RCC 7860 (cell line): ENCODE data around the gene TOGARAM1.
A peak's percentile ranks its signal among the peaks of the same experiment; 100 is the strongest.

ENCODE experiments used
- DNase-seq: peaks from one replicate; pipeline ENCODE4 v3.0.0-alpha.2; 2015; ENCODE audit warnings: low spot score
- FAIRE-seq: peaks from 2 replicates; lab custom pipeline; 2012; peaks lifted over from hg19 to GRCh38; lab: Jason Lieb, UNC

Gene TOGARAM1

GRCh38 chr14:44961151-44961553 lies 838 bp upstream of the TOGARAM1 start:
- FAIRE-seq (no peak), DNase-seq (no peak)

GRCh38 chr14:44962334-44963043 lies 499 bp downstream of the TOGARAM1 start:
- FAIRE-seq (no peak), DNase-seq (no peak)

DNA sequence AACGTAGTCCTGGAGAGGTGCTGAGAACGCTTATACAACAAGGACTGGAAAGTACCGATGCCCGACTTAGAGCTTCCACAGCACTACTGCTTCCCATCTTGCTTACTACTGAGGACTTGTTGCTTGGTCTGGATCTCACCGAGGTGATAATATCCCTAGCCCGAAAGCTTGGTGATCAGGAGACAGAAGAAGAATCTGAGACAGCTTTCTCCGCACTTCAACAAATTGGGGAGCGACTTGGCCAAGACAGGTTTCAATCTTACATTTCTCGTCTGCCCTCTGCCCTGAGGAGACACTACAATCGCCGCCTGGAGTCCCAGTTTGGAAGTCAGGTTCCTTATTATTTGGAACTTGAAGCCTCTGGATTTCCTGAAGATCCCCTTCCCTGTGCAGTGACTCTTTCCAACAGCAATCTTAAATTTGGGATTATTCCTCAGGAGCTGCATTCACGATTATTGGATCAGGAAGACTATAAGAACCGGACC lies 1.1 kb downstream of the TOGARAM1 start:
- FAIRE-seq = no peak
- no peak for DNase-seq

DNA sequence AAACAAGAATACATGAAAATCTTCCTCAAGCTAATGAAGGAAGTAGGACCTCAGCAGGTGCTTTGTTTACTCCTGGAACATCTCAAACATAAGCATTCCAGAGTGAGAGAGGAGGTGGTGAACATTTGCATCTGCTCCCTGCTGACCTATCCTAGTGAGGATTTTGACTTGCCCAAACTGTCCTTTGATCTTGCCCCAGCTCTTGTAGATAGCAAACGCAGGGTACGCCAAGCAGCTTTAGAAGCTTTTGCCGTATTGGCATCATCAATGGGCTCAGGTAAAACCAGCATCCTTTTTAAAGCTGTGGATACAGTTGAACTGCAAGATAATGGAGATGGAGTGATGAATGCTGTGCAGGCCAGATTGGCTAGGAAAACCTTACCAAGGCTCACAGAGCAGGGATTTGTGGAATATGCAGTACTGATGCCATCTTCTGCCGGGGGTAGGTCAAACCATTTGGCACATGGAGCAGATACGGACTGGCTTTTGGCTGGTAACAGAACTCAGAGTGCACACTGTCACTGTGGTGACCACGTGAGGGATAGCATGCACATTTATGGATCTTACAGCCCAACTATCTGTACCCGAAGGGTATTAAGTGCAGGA lies 1.9 kb downstream of the TOGARAM1 start:
- DNase-seq = no peak
- FAIRE-seq = no peak

DNA sequence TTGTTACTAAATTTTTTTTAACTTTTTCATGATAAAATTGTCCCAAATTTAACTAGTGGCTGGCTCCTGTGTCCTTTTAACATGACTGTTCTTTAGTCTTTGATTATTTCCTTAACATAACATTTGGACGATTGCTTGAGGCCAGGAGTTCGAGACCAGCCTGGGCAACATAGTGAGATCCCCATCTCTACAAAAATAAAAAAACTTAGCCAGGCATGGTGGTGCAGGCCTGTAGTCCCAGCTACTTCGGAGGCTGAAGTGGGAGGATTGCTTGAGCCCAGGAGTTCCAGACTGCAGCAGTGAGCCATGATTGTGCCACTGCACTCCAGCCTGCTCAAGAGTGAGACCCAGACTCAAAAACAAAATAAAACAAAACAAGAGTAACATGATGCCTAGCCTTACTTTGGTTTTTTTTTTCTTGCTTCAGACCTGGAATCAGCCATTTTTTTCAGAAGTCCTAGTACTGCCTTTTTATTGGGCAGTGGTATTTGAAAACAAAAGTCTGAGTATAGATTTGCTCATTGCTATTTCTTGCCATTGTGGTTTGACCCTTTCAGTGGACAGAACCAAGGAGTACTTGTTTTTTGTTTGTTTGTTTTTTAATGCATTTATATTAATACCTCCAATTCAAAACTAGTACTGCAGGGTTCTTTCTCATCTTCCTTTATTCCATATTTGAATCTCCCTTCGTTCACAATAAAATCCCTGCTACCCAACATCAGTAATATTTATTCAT lies 4.8 kb downstream of the TOGARAM1 start:
- DNase-seq (no peak), FAIRE-seq (no peak)

GRCh38 chr14:44968714-44969113 lies 6.7 kb downstream of the TOGARAM1 start:
- DNase-seq (no peak), FAIRE-seq (no peak)

DNA sequence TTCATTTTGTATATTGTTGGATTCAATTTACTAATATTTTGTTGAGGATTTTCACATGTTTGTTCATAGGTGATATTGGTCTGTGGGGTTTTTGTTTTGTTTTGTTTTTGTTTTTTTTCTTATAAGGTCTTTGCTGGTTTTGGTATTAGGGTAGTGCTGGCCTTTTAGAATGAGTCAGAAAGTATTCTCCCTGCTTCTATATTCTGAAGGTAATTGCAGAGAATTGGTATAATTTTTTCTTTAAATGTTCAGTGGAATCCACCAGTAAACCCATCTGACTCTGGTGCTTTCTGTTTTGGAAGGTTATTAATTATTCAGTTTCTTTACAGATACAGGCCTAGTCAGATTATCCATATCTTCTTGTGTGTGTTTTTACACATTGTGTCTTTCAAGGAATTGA lies 8.9 kb downstream of the TOGARAM1 start:
- FAIRE-seq = no peak
- DNase-seq = no peak

GRCh38 chr14:44971459-44971858 lies 9.5 kb downstream of the TOGARAM1 start:
- DNase-seq = no peak
- FAIRE-seq = no peak

DNA sequence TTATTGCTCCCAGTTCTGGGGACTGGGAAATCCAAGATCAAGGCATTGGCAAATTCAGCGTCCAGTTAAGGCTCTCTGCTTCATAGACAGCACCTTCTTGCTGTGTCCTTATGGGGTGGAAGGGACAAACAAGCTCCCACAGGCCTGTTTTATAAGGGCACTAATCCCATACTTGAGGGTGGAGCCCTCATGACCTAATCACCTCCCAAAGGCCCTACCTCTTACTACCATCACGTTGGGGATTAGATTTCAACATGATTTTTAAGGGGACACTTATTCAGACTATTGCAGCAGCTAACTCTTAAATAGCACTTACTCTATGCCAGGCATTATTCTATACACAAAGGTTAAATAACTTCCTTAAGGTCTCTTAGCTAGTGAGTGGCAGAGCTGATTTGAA lies 17.3 kb downstream of the TOGARAM1 start:
- FAIRE-seq (no peak), DNase-seq (no peak)

DNA sequence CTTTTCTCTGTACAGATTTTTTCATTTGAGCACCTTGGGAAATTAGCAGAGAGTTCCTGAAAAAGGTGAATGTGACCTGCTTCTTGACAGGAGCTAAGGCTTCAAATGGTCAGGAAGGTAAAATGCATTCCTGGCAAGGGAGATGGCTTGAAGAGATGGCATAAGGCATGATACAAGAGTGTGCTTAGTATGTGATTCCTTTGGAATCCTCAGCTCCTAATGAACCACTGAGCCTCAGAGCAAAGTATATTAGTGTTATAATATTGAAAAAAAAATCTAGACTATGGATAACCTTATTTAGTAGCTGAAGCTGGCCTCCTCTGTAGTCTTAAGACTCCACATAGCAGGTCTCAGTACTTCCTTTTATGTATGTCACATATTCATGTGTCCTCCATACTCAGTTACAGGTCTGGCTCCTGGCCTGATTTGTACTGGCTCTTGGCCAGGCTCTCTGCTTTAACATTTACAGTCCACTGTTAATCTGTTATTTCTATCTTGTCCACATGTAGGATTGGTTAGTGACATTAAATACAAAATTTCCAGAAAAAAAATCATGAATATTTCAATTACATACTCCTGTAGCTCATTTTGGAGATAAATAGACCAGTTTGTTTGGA lies 17.9 kb downstream of the TOGARAM1 start:
- no peak for FAIRE-seq

DNA sequence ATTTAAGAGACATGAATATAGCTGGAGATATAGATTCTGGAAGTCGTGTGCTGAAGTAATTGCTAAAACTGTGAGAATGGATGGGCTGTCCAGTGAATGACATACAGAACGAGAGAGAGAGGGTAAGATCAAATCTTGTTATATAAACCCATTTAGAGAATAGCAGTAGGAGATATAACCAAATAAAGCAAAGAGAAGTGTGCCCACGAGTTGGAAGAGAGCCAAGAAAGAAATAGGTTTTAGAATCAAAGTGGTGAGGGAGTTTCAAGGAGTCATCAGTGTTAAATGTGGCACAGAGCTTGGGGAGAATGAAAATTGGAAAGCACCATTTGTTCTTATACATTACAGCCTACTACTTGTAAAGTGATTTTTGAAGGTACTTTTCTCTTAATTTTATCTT lies 19.2 kb downstream of the TOGARAM1 start:
- no peak for DNase-seq
- no peak for FAIRE-seq

More for the DNA sequence above, 17.9 kb downstream of the TOGARAM1 start:
- no peak for DNase-seq

DNA sequence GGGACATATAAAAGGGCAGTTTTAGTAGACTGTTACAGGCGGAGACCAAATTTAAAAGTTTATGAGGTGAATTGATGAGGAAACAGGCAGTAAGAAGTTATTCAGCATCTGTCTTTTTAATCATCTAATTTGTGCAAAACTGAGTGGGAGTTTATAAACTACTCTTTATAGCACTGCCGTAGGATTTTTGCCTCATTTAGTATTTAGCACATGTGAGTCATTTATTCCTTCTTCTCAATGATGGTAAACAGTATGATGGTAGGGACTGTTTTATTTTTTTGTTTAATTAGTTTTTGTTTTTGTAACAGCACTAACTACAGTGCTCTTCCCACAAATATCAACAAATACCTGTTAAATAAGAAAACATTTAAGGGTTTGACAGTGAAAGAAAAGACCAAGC lies 20.6 kb downstream of the TOGARAM1 start:
- no peak for DNase-seq
- FAIRE-seq = no peak

DNA sequence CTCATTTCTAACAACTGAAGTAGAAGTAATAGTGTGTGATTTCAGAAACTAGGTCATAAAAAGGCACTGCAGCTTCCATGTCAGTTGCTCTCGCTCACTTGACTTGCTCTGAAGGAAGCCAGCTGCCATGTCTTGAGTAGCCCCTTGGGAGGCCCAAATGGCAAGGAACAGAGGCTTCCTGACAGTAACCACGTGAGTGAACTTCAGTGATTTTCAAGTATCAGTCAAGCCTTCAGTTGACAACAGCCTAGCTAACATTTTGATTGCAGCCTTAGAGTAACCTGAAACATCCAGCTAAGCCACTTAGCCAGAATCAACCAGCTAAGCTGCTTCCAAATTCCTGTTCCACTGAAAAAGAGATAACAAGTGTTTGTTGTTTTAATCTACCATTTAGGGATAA lies 26.7 kb downstream of the TOGARAM1 start:
- no peak for FAIRE-seq
- DNase-seq = no peak

DNA sequence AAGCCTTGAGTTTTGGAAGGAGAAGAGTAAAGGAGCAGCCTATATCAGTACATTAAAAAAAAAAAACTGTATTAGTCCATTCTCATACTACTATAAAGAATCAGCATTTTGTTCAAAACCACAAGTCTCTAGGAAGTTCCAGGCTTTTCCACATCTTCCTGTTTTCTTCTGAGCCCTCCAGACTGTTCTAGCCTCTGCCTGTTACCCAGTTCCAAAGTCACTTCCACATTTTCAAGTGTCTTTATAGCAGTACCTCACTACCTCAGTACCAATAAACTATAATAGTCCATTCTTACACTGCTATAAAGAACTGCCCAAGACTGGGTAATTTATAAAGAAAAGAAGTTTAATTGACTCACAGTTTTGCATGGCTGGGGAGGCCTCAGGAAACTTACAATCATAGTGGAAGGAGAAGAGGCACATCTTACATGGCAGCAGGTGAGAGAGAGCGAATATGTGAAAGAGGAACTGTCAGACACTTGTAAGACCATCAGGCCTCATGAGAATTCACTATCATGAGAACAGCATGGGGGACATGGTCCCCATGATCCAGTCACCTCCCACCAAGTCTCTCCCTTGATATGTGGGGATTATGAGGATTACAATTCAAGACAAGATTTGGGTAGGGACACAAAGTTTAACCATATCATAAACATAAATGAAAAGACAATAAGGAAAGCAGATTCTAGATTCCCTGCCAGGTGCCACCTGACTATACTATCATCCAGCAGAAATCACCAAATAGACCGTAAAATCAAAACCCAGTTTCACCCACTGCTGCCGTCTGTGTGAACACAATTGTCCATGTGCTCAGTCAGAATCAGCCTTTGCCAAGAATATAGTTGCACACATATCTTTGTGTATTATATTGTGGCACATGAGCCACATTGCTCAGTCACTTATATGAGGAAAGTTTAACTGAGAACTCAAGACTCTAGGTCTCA lies 27.8 kb downstream of the TOGARAM1 start:
- FAIRE-seq (no peak), DNase-seq (no peak)

GRCh38 chr14:44990533-44990932 lies 28.5 kb downstream of the TOGARAM1 start:
- FAIRE-seq (no peak), DNase-seq (no peak)

DNA sequence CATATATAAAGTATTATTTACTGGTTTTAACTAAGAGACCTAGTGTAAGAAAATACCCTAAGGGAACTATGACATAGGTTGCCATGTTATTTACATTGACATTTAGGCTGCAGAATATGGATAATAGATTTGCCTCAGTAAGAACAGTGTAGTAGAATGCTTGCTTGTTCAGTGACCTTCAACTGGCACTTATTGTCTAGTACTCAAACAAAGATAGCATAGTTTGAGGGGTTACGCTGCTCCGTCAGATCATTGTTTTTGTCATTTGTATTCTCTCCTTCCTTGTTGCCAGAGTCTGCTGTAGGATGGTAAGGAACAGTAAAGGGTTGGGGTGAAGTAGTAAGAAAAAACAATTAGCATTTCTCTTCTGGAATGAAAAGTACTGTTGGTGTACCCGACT lies 33.2 kb downstream of the TOGARAM1 start:
- no peak for DNase-seq
- FAIRE-seq = no peak

- DNase-seq = peak; percentile 5
- no peak for FAIRE-seq
Observed at GRCh38 chr14:44995770-44996294, 33.8 kb downstream of the TOGARAM1 start.

GRCh38 chr14:45003924-45004323 lies 41.9 kb downstream of the TOGARAM1 start:
- FAIRE-seq (no peak), DNase-seq (no peak)

DNA sequence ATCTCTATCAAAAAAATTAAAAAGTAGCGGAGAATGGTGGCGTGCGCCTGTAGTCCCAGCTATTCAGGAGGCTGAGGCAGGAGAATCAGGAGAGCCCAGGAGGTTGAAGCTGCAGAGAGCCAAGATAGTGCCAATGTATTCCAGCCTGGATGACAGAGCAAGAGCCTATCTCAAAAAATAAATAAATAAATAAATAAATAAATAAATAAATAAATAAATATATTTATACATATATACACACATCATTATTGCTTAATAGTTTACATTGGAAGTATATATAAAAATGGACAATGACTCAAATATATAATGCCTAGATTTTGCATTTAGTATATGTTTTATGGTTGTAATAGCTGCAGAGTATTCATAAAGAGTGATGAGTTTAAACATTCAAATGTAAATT lies 53.1 kb downstream of the TOGARAM1 start:
- FAIRE-seq (no peak), DNase-seq (no peak)

- FAIRE-seq = no peak
- DNase-seq = no peak
Observed at GRCh38 chr14:45028107-45028626, 66.2 kb downstream of the TOGARAM1 start.
